Ovary (tissue), 3 donors: ENCODE data around the gene MACC1.

Experiments
- EP300 ChIP-seq: sonication (generic); formaldehyde crosslinking; IDR thresholded peaks from one replicate; pipeline ENCODE4 v1.6.1; 2017; ENCODE audit warnings: antibody characterized with exemption
- POLR2A ChIP-seq: fragments of 450-650 bp; IDR thresholded peaks from one replicate; pipeline ENCODE4 v1.6.1; 2017; ENCODE audit warnings: antibody characterized with exemption, mild to moderate bottlenecking, moderate library complexity
- TF ChIP-seq, protein P1 (sequence below), 3 donors: fragments of 450-650 bp in 2 of 3; fragments of 200-600 bp in 1 of 3; IDR thresholded peaks; one replicate each; pipeline versions ENCODE4 v1.5.1 to v1.8.0; 2016 to 2022; ENCODE audit warnings: antibody characterized with exemption in 3 of 3, mild to moderate bottlenecking in 1 of 3
- donor health status: DM: no; HTN: no; CAD: no.

GRCh38 chr7:20158684-20159083 is 58.5 kb downstream of the MACC1 start:
- TF ChIP-seq, protein P1, sequence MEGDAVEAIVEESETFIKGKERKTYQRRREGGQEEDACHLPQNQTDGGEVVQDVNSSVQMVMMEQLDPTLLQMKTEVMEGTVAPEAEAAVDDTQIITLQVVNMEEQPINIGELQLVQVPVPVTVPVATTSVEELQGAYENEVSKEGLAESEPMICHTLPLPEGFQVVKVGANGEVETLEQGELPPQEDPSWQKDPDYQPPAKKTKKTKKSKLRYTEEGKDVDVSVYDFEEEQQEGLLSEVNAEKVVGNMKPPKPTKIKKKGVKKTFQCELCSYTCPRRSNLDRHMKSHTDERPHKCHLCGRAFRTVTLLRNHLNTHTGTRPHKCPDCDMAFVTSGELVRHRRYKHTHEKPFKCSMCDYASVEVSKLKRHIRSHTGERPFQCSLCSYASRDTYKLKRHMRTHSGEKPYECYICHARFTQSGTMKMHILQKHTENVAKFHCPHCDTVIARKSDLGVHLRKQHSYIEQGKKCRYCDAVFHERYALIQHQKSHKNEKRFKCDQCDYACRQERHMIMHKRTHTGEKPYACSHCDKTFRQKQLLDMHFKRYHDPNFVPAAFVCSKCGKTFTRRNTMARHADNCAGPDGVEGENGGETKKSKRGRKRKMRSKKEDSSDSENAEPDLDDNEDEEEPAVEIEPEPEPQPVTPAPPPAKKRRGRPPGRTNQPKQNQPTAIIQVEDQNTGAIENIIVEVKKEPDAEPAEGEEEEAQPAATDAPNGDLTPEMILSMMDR (IDR thresholded peaks at IDR 0.05), result no peak
- TF ChIP-seq POLR2A (no peak), EP300 (no peak)
